H9 (cell line): ENCODE results near the gene KRT3. TPM values are rescaled to one million over a fixed set of nuclear protein-coding genes. Genes with fewer than 3 reads are reported as not detected.

Experiments
- DNase-seq: peaks from one replicate; pipeline ENCODE4 v3.0.0-alpha.2; 2017
- H2AFZ ChIP-seq: one replicate; pipeline ENCODE4 v1.6.1; 2013; ENCODE audit warnings: mild to moderate bottlenecking, low read length, control low read depth, moderate library complexity
- H2AK5ac ChIP-seq: 2 replicates; pipeline ENCODE4 v1.6.1; 2013; ENCODE audit warnings: low read length, control low read depth, mixed read lengths; ENCODE audit not compliant: insufficient read length
- H2BK120ac ChIP-seq: one replicate; pipeline ENCODE4 v1.6.1; 2013; ENCODE audit warnings: low read depth, mild to moderate bottlenecking, low read length, control low read depth, inconsistent platforms; ENCODE audit not compliant: poor library complexity, severe bottlenecking
- H2BK12ac ChIP-seq: 2 replicates; pipeline ENCODE4 v1.6.1; 2013; ENCODE audit warnings: low read length, control low read depth, mixed read lengths, low read depth; ENCODE audit not compliant: insufficient read length
- H2BK15ac ChIP-seq: 2 replicates; pipeline ENCODE4 v1.6.1; 2013; ENCODE audit warnings: low read depth, low read length, control low read depth
- H2BK20ac ChIP-seq: one replicate; pipeline ENCODE4 v1.6.1; 2013; ENCODE audit warnings: low read depth, mild to moderate bottlenecking, low read length, control low read depth, inconsistent platforms; ENCODE audit not compliant: poor library complexity, severe bottlenecking
- H2BK5ac ChIP-seq: 2 replicates; pipeline ENCODE4 v1.6.1; 2013; ENCODE audit warnings: low read length, control low read depth, mixed read lengths; ENCODE audit not compliant: insufficient read length
- H3K14ac ChIP-seq: 2 replicates; pipeline ENCODE4 v1.6.1; 2013; ENCODE audit warnings: low read length, control low read depth; ENCODE audit not compliant: insufficient read depth
- H3K18ac ChIP-seq: 2 replicates; pipeline ENCODE4 v1.6.1; 2013; ENCODE audit warnings: low read depth, mild to moderate bottlenecking, mixed read lengths, low read length, control low read depth; ENCODE audit not compliant: insufficient read length
- H3K23ac ChIP-seq: 2 replicates; pipeline ENCODE4 v1.6.1; 2013; ENCODE audit warnings: low read length, control low read depth, mixed read lengths, low read depth; ENCODE audit not compliant: insufficient read length
- H3K23me2 ChIP-seq: 2 replicates; pipeline ENCODE4 v1.6.1; 2013; ENCODE audit warnings: low read depth, mild to moderate bottlenecking, mixed read lengths, low read length, control low read depth; ENCODE audit not compliant: insufficient read length, poor library complexity, severe bottlenecking
- H3K27ac ChIP-seq: 2 replicates; pipeline ENCODE4 v1.5.1; 2013; ENCODE audit warnings: low read length, control low read depth, mixed read lengths, low read depth; ENCODE audit not compliant: insufficient read length
- H3K27me3 ChIP-seq: 2 replicates; pipeline ENCODE4 v1.6.1; 2013; ENCODE audit warnings: low read length, control low read depth, inconsistent platforms; ENCODE audit not compliant: insufficient read depth
- H3K4ac ChIP-seq: 2 replicates; pipeline ENCODE4 v1.6.1; 2013; ENCODE audit warnings: low read depth, mild to moderate bottlenecking, control low read depth, inconsistent platforms, low read length, moderate library complexity
- H3K4me1 ChIP-seq: 2 replicates; pipeline ENCODE4 v1.6.1; 2013; ENCODE audit warnings: low read length, control low read depth, inconsistent platforms; ENCODE audit not compliant: insufficient read depth
- H3K4me2 ChIP-seq: 2 replicates; pipeline ENCODE4 v1.6.1; 2013; ENCODE audit warnings: low read length, control low read depth, mixed read lengths; ENCODE audit not compliant: insufficient read length, insufficient read depth
- H3K56ac ChIP-seq: 2 replicates; pipeline ENCODE4 v1.6.1; 2013; ENCODE audit warnings: low read depth, mild to moderate bottlenecking, mixed read lengths, low read length, control low read depth; ENCODE audit not compliant: insufficient read length
- H3K79me1 ChIP-seq: 2 replicates; pipeline ENCODE4 v1.6.1; 2013; ENCODE audit warnings: low read depth, mild to moderate bottlenecking, moderate library complexity, low read length, control low read depth, inconsistent platforms; ENCODE audit not compliant: insufficient read depth, poor library complexity, severe bottlenecking
- H3K79me2 ChIP-seq: 2 replicates; pipeline ENCODE4 v1.6.1; 2013; ENCODE audit warnings: low read length, control low read depth, inconsistent platforms; ENCODE audit not compliant: insufficient read depth
- H3K9ac ChIP-seq: 2 replicates; pipeline ENCODE4 v1.6.1; 2013; ENCODE audit warnings: low read length, control low read depth, mixed read lengths; ENCODE audit not compliant: insufficient read length; ENCODE audit errors: extremely low read depth
- H3K9me3 ChIP-seq: one replicate; pipeline ENCODE4 v1.6.1; 2013; ENCODE audit warnings: low read depth, low read length, inconsistent platforms; ENCODE audit not compliant: control insufficient read depth
- H3T11ph ChIP-seq: one replicate; pipeline ENCODE4 v1.6.1; 2013; ENCODE audit warnings: mild to moderate bottlenecking, low read length, control low read depth, inconsistent platforms
- H4K20me1 ChIP-seq: one replicate; pipeline ENCODE4 v1.6.1; 2013; ENCODE audit not compliant: control insufficient read depth, insufficient read length, insufficient read depth
- H4K5ac ChIP-seq: 2 replicates; pipeline ENCODE4 v1.6.1; 2013; ENCODE audit warnings: low read depth, mild to moderate bottlenecking, mixed read lengths, low read length, control low read depth; ENCODE audit not compliant: insufficient read length
- H4K8ac ChIP-seq: replicated peaks from 2 replicates; pipeline ENCODE4 v1.6.1; 2013; ENCODE audit warnings: low read length, control low read depth, mixed read lengths, low read depth; ENCODE audit not compliant: insufficient read length
- H4K91ac ChIP-seq: 2 replicates; pipeline ENCODE4 v1.6.1; 2013; ENCODE audit warnings: low read depth, mild to moderate bottlenecking, moderate library complexity, mixed read lengths, low read length, control low read depth; ENCODE audit not compliant: insufficient read length
- H3K27ac Mint-ChIP-seq, 3 experiments: 2 replicates in 2 of 3; 3 replicates in 1 of 3; pipeline ENCODE4 v1.8.0; 2020 to 2021; ENCODE audit warnings: mixed read lengths in 3 of 3, mild to moderate bottlenecking in 1 of 3, moderate library complexity in 1 of 3
- H3K27me3 Mint-ChIP-seq: 2 replicates; pipeline ENCODE4 v1.8.0; 2021; ENCODE audit warnings: low read depth, mild to moderate bottlenecking, moderate library complexity, mixed read lengths
- H3K36me3 Mint-ChIP-seq, 3 experiments: 2 replicates in 2 of 3; 3 replicates in 1 of 3; pipeline ENCODE4 v1.8.0; 2020 to 2021; ENCODE audit warnings: low read depth in 3 of 3, mixed read lengths in 3 of 3; ENCODE audit not compliant: insufficient read depth in 1 of 3
- H3K4me1 Mint-ChIP-seq, 2 experiments: 2 replicates each; pipeline ENCODE4 v1.8.0; 2020; ENCODE audit warnings: mixed read lengths in 2 of 2
- H3K4me3 Mint-ChIP-seq, 2 experiments: 2 replicates in 1 of 2; 3 replicates in 1 of 2; pipeline ENCODE4 v1.8.0; 2020 to 2021; ENCODE audit warnings: mild to moderate bottlenecking in 2 of 2, mixed read lengths in 2 of 2, moderate library complexity in 1 of 2
- H3K9me3 Mint-ChIP-seq, 2 experiments: 2 replicates in 1 of 2; 3 replicates in 1 of 2; pipeline ENCODE4 v1.8.0; 2020; ENCODE audit warnings: mild to moderate bottlenecking in 2 of 2, mixed read lengths in 2 of 2, moderate library complexity in 1 of 2
- WGBS: extraction: QIAGEN DNeasy Blood & Tissue Kit; methylation state at CpG from one replicate; pipeline ENCODE4 v1.1.7; 2013; ENCODE audit warnings: missing lambda C conversion rate, low lambda C conversion rate, mixed read lengths; ENCODE audit not compliant: insufficient read length; ENCODE audit errors: extremely low coverage; 5-methylcytosine and 5-hydroxymethylcytosine counted together
- total RNA-seq: library from RNA; stranded (reverse); gene quantifications from 2 replicates; pipeline ENCODE4 v1.2.1, GENCODE V29; 2021
- TF ChIP-seq, protein P1 (sequence below): fragments of 200-600 bp; sonication (generic); conservative IDR thresholded peaks from 3 replicates; pipeline ENCODE4 v1.8.0; 2021; ENCODE audit warnings: antibody characterized with exemption, mild to moderate bottlenecking

Gene KRT3
- total RNA-seq, 1 experiment from 2014 or later = not detected

DNA sequence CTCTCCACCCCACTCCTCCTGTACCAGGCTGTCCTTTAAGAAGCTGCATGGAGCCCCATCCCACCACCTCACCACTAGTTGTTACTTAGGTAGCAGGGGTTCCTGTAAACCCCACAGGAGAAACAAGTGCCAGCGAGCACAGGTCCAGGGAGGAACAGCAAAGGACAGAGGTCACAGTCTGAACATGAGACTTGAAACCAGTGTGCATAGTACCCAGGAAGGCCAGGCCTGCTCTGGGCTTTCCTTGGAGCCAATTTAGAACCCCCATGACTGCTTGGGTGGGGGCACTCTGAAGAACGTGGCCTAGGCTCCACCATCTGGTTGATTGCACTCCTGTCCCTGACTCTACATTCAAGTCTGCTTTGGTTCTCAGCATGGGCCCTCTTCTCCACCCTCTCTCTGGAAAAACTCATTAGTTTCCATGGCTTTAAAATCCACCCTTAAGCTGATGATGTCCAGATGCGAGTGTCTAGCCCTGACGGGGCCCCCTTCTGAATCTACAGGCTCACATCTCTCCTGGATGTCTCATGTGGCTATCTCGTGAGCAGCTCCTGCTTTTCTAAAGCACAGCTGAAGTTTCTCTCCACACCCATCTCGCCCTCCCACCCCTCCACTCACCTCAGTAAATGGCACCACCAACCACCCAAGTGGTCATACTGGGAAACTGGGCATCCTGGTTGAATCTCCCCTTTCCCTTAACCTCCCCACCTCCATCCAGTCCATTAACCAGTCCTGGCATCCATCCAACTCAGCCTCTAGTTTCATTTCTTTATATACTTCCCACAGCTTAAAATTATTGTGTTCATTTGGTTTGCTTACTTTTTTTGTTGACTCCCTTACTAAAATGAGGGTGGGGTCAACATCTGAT, 8.4 kb downstream of the KRT3 start:
- H3K14ac ChIP-seq = no peak overlapping the region
- H3K27ac Mint-ChIP-seq = no peak overlapping the region; a peak in 1 of 7 replicates
- H3K79me1 ChIP-seq = no peaks in the 10 kb centered on the region
- no peak overlapping the region for H3K4ac ChIP-seq
- no peak overlapping the region for H4K91ac ChIP-seq
- H3T11ph ChIP-seq = no peak overlapping the region
- WGBS = no CpG with 5 or more reads among the region's 6 CpGs
- H2AK5ac ChIP-seq = no peak overlapping the region
- no peaks in the 10 kb centered on the region for H3K79me2 ChIP-seq
- H4K8ac ChIP-seq = no peak overlapping the region
- H3K27ac ChIP-seq = no peak overlapping the region
- no peak overlapping the region for H3K56ac ChIP-seq
- no peaks in the 10 kb centered on the region for H3K9me3 ChIP-seq
- no peak overlapping the region for H3K9ac ChIP-seq
- no peak overlapping the region for H2BK5ac ChIP-seq
- H3K4me2 ChIP-seq = no peak overlapping the region
- no peaks in the 10 kb centered on the region for H3K4me1 ChIP-seq
- H3K4me1 Mint-ChIP-seq = peaks cover 0 to 10% of the 10 kb centered on the region in 2 experiments; a peak in 2 of 4 replicates
- peaks cover 8% of the 10 kb centered on the region for H3K27me3 Mint-ChIP-seq
- no peak overlapping the region for H3K4me3 Mint-ChIP-seq
- H4K20me1 ChIP-seq = no peaks in the 10 kb centered on the region
- no peaks in the 10 kb centered on the region for H3K36me3 Mint-ChIP-seq
- H3K27me3 ChIP-seq = no peaks in the 10 kb centered on the region
- no peaks in the 10 kb centered on the region for H3K23me2 ChIP-seq
- H2BK15ac ChIP-seq = no peak overlapping the region
- no peak overlapping the region for H3K23ac ChIP-seq
- TF ChIP-seq, protein P1, sequence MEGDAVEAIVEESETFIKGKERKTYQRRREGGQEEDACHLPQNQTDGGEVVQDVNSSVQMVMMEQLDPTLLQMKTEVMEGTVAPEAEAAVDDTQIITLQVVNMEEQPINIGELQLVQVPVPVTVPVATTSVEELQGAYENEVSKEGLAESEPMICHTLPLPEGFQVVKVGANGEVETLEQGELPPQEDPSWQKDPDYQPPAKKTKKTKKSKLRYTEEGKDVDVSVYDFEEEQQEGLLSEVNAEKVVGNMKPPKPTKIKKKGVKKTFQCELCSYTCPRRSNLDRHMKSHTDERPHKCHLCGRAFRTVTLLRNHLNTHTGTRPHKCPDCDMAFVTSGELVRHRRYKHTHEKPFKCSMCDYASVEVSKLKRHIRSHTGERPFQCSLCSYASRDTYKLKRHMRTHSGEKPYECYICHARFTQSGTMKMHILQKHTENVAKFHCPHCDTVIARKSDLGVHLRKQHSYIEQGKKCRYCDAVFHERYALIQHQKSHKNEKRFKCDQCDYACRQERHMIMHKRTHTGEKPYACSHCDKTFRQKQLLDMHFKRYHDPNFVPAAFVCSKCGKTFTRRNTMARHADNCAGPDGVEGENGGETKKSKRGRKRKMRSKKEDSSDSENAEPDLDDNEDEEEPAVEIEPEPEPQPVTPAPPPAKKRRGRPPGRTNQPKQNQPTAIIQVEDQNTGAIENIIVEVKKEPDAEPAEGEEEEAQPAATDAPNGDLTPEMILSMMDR = no peak
- H3K9me3 Mint-ChIP-seq = peaks cover 0 to 2% of the 10 kb centered on the region in 2 experiments; a peak in 2 of 5 replicates
- H2BK120ac ChIP-seq = no peak overlapping the region
- no peak overlapping the region for H3K18ac ChIP-seq
- no peak overlapping the region for H4K5ac ChIP-seq
- no peak overlapping the region for H2BK12ac ChIP-seq
- H2AFZ ChIP-seq = no peak overlapping the region
- H2BK20ac ChIP-seq = no peak overlapping the region
- DNase-seq = no peak
